GM20431 (cell line): ENCODE results near the gene FITM1.

Experiments used
- in situ Hi-C: fragments of 300-500 bp; cut with MseI, MboI; formaldehyde crosslinking; loops from one replicate; pipeline ENCODE4 v1.15.0; 2020; ENCODE audit warnings: low sequenced_read_pairs; ENCODE audit not compliant: unreplicated experiment

The FITM1 gene

DNA sequence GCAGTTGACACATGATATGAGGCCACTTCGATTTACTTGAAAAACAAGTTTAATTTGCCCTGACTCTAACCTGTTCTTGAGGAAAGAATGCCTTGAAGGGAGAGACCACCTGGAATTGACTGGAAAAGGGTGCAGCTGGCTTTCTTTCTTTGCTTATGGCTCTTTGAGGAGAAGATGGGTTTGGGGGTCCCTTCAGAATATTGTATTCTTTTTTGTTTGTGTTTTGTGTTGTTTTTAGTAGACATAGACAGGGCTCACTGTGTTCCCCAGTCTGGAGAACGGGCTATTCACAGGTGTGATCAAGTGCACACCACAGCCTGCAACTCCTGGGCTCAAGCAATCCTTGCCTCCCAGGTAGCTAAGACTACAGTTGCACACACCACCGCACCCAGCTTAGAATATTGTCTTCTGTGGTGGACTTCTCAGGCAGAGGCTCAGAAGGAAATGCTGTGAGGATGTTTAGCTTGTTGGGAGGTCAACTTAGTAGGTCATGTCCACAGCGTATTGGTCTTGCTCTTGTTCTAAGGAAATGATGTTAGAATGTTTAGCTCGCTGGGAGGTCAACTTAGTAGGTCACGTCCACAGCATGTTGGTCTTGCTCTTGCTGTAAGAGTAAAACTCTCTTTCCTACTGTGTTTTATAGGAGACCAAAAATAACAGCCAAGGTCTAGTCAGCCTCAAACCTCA is 14.2 kb upstream of the FITM1 start:
- in situ Hi-C loops, result no loop called here

DNA sequence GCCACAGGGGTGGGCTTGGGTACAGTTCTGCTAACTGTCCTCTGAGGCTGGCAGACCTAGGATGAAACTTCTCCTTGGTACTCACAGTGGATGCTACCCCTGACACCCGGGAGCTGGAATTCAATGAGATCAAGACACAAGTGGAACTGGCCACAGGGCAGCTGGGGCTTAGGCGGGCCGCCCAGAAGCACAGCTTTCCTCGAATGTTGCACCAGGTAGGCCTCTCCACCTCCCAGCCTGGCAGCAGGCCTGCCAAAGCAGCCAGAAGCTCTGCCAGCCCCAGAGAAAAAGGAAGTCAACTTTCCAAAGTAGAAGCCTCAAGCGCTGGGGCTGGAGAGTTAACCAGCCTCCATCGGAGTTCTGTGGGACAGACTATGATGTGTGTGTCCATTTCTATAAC is 13.3 kb upstream of the FITM1 start:
- in situ Hi-C loops, result no loop called here

GRCh38 chr14:24119691-24120090 is 10.8 kb upstream of the FITM1 start:
- in situ Hi-C loops, result no loop called here

DNA sequence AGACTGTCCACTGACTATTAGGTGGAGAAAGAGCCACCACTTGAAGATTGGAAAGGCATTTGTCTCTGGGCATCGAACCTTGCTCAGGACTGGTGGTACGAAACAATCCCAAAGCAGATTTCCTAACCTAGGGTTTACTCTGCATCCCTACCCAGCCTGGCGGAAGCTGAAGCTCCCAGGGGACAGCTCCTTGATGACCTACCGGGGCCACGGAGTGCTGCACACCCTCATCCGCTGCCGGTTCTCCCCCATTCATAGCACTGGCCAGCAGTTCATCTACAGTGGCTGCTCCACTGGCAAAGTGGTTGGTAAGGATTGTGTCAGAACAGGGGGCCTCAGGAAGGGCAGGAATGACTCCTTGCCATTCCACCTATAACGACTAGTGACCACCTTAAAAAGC is 9.2 kb upstream of the FITM1 start:
- in situ Hi-C loops, result no loop called here

GRCh38 chr14:24122416-24122815 is 8.0 kb upstream of the FITM1 start:
- in situ Hi-C loops, result no loop called here

DNA sequence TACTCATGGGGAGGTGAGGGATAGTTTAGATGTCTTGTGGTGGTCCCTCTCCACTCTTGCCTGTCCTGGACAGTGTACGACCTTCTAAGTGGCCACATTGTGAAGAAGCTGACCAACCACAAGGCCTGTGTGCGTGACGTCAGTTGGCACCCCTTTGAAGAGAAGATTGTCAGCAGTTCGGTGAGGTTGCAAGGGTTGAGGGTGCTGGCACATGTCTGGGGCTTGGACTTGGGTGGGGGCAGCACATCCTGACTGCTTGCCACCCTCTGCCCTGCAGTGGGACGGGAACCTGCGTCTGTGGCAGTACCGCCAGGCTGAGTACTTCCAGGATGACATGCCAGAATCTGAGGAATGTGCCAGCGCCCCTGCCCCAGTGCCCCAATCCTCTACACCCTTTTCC is 7.6 kb upstream of the FITM1 start:
- in situ Hi-C loops, result no loop called here

GRCh38 chr14:24123424-24124417 is 6.7 kb upstream of the FITM1 start:
- in situ Hi-C loops, result no loop called here

DNA sequence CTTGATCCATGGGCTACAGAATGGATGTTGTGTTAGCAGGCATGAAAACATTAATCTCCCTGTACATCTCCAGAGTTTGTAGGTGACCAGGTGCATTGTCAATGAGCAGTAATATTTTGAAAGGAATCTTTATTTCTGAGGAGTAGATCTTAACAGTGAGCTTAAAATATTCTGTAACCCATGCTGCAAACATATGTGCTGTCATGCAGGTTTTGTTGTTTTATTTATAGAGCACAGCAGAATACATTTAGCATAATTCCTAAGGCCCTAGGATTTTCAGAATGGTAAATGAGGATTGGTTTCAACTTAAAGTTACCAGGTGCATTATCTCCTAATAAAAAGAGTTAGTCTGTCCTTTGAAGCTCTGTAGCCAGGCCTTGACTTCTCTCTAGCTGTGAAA is 3.5 kb upstream of the FITM1 start:
- in situ Hi-C loops, result no loop called here

GRCh38 chr14:24127673-24128072 is 2.8 kb upstream of the FITM1 start:
- in situ Hi-C loops, result no loop called here

- in situ Hi-C loops, result no loop called here
Measured at GRCh38 chr14:24129410-24129998, 955 bp upstream of the FITM1 start.

GRCh38 chr14:24130717-24131548 is 474 bp downstream of the FITM1 start:
- in situ Hi-C loops, result no loop called here

GRCh38 chr14:24131549-24131966 is 1.1 kb downstream of the FITM1 start:
- in situ Hi-C loops, result no loop called here

DNA sequence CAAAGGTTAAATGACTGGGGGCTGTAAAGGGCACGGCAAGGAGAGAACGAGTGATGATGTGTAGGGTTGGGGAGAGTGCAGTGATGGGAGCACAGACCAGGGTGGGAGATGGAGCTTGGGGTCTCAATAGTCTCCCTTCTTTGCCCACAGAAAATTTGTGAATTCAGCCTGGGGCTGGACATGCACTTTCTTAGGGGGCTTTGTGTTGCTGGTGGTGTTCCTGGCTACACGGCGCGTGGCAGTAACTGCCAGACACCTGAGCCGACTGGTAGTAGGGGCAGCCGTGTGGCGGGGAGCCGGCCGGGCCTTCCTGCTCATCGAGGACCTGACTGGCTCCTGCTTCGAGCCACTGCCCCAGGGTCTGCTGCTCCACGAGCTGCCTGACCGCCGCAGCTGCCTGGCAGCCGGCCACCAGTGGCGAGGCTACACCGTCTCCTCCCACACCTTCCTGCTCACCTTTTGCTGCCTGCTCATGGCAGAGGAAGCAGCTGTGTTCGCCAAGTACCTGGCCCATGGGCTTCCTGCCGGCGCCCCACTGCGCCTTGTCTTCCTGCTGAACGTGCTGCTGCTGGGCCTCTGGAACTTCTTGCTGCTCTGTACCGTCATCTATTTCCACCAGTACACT is 1.7 kb downstream of the FITM1 start:
- in situ Hi-C loops, result no loop called here

DNA sequence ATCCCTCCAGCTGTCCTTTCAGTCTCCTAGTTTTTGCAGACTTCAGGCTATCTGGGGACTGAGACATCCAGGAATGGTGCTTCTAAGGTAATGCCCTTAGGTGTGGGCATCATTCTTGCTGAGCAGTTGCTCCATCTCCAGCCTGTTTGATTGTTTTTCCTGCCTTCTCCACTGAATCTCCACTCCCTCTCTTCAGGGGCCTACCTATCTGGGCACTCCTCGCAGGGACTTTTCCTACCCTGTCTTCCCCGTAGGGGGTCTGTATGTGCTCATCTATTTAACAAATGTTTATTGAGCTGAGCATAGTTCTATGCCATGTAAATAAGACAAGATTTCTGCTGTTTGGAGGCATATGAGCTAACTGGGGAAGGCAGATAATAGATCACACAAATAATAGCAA is 2.5 kb downstream of the FITM1 start:
- in situ Hi-C loops, result no loop called here

DNA sequence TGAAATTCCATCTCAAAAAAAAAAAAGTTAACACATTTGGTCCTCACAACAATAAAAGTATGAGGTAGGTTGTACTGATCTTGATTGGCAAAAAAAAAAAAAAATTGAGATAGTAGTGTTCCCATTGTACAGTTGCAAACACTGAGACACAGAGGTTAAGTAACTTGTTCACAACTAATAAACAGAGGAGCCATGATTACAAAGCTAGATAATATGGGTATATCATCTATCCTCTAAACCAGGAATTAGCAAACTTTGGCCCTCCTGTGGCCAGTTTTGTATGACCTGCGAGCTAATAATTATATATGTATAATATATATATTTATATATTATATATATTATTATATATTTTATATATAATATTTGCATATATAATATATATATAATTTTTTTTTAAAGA is 3.3 kb downstream of the FITM1 start:
- in situ Hi-C loops, result no loop called here

DNA sequence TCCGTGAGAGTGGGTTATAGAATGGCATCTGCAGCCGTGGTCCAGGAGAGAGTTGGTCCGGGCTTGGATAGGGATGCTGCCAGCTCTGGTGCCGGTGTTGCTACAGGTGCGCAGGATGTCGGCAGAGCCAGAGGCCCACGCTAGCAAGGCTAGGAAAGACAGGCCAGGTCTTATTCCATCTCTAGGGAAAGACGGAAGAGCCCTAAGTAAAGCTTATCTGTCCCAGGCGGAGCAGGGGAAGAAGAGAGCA is 5.0 kb downstream of the FITM1 start:
- in situ Hi-C loops, result no loop called here

DNA sequence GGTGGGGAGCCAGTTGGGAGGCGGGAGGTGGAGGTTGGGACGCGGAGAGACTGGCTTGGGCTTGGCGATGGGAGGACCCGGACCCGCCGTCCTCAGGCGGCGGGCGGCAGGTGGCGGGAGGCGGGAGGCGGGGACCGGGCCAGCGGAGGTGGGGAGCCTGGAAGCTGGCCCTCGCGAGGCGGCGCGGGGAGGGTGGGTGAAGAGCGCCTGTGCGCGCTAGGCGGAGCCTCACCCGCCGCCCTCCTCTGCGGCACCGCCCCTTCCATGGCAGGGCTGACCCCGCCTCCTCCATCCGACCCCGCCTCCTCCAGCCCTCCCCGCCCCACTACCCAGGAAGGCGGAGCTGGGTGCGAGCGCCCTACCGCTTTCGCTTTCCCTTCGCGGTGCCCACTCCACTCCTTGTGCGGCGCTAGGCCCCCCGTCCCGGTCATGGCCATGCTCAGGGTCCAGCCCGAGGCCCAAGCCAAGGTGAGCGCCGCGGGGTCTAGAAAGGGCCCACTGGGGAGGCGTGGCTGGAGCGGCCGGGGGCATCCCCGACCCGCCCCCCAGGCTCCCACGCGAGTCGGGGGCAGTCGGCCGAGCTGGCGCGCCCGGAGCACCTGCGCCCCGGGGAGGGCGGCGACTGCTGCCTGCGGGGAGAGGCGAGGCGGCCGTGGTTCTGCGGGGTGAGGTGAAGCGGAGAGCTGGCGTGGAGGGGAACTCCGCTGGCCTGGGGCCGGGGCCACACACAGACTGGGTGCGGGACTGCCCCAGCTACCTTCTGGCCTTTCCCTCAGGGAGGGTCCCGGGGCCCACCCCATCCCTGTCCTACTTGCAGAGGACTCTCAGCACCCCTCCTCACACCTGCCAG is 5.6 kb downstream of the FITM1 start, which contains the start of gene PSME1:
Gene PSME1, plus strand, starts transcription at position 361 of the 850 bp plus-strand sequence. Its CDS starts 69 bp downstream, at position 430.
- in situ Hi-C loops, result no loop called here

- in situ Hi-C loops, result no loop called here
Measured at GRCh38 chr14:24136684-24137528, 6.4 kb downstream of the FITM1 start.
